HG02884 (cell line): Measurements from ENCODE around the gene IFITM10.

Experiments used
- ATAC-seq: cut with Tn5 transposase; IDR thresholded peaks from one replicate; pipeline ENCODE4 v1.9.1; 2021; ENCODE audit warnings: mild to moderate bottlenecking, moderate library complexity; ENCODE audit not compliant: unreplicated experiment

Gene IFITM10

DNA sequence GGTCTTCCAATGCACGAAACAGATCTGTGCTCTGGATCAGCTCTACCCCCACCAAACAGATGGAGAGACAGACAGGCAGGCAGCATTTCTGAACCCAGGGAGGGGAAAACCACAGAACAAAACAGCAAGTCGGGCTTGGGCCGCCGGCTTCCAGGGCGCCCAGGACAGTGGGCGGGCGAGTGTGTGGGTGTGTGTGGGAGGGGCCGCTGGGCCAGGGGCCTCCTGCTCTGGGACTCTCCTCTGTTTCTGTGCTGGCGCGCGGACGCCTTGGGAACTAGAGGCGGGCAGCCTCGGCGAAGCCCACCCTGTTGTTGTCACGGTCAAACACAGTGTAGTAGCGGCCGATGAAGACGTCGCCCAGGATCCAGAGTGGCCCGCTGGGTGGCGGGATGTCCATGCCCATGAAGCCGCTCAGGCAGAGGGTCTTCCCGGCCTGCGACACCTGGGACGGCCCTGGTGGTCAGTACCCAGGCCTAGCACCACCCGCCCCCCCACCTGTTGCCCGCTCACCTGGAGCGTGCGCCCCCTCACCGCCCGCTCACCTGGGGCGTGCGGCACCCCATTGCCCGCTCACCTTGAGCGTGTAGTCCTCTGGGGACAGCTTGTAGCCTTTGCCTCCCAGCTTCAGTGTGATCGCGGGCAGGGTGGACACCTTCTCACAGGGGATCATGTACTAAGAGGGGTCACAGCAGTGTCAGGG, 3.0 kb upstream of the IFITM10 start:
- ATAC-seq, result no peak

DNA sequence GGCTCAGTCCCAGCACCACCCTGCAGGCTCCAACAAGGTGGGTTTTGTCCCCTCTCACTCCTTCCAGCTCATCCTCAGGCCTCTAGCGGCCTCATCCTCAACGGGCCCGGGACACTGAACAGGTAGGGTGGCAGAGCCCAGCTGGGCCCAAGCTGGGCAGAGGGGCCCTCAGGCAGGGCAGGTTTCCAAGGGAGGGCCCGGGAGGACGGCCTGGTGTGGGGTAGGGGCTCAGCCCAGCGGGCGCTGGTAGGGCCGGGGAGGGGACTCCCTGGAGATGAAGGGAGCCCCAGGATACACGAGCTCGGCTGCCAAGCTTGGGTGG, 2.5 kb upstream of the IFITM10 start:
- ATAC-seq, result no peak

DNA sequence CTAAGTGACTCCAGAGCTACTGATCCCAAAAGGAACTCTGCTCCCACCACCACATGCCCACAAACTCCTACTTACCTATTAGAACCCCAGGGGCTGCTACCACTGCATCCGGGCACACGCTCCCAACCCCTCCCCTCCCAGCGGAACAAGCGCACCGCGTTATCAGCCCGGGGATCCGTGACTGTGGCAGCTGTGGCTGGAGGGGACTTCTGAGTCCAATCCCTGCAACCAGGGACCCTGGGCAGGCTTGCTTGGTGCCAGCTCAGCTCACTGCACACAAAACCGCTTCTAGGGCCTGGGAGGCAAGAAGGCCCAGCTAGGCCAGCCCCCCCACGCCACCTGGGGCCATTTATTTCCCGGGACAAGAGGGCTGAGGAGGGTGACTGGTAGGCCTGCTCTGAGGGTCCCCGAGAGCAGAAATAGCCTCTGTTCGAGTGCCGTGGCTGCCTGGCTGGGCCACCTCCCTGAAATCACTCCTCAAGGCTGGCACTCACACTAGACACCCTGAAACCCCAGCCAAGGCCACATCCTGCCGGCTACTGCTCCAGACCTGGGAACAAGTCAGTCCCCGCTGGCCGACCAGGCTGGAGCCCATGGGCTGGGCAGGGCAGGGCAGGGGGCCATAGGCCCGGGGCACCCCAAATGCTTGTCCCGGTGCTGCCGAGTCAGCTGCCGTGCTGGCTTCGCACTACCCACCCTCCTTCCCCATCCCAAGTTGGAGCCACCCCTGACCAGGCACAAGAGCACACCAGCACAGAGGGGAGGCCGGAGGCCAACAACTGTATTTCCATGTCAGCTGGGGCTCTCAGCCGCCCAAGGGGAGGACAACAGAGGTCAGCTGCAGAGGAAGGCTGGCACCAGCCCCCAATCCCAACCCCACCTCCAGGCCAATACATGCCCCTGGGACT, 1.9 kb upstream of the IFITM10 start:
- ATAC-seq, result no peak

DNA sequence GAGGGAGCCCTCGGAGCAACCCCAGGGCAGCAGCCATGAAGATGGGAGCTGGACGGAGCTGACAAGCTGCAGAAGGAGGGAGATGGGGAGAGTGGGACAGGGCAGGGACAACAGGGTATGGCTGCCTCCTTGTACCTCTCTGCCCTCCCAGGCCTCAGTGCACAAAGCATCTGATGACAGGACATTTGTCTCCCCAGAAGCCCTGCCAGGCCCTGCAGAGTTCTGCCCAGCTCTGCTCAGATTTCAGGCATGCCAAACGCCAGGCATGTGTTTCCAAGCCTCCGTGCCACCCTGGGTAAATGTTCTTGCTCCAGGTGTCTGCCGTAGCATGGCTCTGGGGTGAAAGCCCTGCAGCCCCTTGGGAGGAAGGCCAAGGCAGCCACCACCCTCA, 1.1 kb upstream of the IFITM10 start:
- no peak for ATAC-seq

DNA sequence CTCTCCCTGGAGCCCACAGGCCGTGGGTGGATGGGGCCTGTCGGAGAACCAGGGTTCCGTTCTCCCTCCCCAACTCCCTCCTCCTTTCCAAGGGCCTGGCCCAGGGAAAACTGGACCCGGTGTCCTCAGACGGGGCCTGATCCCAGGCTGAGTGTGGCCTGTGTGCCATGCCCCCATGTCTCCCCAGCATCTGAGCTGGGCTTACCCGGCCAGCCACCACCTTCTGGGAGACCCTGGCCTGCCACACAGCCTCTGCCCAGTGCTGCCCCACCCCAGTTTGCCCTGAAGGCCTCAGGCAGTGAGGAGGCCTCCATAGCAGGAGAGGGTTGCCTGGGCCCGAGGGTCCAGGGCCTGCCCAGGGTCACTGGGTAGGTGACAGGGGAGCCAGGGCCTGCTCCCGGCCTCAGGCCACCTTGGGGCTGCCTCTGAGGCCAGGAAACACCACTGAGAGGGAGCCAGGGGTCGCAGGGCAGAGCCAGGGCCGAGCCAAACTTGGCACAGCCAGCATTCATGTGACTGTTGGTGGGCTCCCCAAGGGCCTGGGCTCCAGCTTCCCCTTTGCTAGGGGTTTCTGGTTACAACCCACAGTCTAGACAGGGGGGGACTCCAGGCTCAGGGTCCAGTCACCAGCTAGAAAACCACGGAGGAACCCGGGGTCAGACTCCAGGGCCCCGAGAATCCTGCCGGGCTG, 590 bp upstream of the IFITM10 start:
- no peak for ATAC-seq

DNA sequence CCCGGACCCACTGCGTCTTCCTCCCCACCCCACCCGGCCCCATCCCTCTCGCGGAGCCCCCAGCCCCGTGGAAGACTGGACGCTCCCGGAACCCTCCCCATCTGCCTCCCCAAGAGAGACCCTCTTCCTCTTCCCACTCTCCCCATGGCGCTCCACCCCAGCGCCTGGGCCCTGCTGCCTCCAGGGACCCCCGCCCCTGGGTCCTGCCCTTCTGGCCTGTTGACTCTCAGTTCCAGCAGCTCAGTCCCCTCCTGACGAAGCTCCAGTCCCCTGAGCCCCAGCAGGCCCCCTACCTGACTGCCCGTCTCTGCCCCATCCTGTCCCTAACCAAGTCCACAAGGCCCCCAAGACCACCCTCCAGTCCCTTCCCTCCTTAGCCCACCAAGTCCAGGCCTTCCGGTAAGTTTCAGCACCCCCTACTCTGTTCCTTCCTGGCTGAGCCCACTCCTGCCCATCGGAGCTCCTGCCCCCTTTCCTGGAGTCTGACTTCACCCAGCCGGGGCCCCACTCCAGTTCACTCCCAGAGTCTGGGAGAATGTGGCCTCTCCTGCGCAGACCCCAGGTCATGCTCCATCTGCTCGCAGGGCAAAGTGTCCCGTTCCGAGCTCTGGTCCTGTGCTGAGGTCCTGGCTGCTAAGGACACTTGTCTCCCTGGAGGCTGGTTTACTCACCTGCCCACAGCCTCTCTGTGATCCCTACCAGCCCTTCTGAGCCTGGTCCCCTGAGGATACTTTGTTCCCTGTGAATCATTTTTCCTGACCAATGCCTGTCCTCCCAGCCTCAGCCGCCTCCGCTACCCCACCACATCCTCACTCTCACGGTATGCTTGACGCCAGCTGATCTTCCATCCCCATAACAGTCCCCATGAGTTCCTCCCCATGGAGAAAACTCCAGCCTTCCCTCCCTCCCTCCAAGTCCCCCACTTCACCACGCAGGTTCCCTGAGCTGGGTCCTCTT, 722 bp downstream of the IFITM10 start:
- no peak for ATAC-seq

DNA sequence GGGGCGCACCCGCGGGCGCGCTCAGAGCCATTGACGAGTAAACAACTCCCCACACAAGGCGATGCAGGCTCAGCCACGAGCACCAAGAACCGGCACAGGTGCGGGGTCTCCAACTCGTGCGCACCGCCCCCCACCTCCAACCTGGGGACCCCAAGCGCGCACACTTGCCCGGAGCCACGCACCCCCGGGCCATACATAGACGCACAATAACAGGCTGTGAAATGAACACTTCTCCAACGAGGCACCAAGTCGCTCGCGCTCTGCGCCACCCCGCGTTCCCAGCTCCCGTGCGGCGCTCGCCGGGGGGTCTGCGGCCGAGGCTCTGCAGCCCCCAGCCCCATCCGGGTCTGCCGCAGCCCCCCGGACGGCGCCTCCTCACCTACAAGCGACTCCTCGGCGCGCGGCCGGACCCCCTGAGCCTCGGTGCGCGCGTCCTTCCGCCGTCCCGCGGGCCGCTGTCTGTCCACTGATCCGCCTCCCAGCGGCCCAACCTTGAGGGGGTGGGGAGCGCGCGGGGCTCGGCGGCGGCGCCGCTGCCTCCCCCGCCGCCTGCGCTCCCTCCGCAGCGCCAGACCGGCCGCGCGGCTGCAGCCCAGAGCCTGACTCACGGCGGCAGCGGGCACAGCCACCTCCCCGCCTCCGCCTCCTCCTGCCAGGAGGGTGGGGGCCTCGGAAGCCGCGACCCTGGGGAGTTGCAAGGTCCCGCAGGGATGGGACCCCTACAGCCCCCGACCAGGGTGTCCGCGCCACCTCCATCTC, 1.6 kb downstream of the IFITM10 start:
- ATAC-seq, result no peak

DNA sequence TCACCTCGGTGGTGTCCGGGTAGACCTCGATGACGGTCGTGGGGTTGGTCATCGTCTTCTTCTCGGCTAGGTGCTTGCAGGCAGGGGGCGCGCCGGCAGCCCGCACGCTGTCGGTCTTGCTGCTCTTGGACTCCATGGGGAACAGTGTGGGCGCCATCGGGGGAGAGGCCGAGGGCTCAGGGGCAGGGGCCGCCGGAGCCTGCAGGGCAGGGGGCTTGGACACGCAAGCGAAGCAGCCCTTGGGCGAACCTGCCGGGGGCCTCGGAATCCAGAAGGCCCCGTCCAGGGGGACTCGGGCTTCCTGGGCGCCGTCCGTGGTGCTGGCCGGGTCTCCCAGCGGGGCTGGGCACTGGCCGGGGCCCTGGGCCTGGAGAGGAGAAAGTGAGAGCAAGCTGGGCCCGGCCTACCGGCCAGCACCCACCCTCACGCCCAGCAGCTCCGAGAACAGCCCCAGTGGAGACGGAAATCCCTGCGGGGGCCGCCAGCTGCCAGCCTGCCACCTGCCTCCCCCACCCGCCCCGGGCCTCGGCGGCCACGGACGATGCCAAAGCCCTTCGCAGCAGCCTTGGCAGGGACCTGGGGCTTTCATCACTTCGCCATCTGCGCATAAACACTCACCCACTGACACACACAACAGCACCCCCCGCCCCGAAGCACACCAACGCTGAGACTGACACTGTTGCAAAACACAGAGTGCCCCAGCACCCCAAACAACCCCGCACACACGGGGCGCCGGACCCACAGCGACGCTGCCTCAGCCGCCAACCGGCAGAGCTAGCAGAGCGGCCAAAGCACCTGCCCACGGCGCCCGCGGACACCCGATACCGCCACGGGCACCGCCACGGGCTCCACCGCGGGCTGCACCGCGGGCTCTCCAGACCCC, 2.4 kb downstream of the IFITM10 start:
- no peak for ATAC-seq

DNA sequence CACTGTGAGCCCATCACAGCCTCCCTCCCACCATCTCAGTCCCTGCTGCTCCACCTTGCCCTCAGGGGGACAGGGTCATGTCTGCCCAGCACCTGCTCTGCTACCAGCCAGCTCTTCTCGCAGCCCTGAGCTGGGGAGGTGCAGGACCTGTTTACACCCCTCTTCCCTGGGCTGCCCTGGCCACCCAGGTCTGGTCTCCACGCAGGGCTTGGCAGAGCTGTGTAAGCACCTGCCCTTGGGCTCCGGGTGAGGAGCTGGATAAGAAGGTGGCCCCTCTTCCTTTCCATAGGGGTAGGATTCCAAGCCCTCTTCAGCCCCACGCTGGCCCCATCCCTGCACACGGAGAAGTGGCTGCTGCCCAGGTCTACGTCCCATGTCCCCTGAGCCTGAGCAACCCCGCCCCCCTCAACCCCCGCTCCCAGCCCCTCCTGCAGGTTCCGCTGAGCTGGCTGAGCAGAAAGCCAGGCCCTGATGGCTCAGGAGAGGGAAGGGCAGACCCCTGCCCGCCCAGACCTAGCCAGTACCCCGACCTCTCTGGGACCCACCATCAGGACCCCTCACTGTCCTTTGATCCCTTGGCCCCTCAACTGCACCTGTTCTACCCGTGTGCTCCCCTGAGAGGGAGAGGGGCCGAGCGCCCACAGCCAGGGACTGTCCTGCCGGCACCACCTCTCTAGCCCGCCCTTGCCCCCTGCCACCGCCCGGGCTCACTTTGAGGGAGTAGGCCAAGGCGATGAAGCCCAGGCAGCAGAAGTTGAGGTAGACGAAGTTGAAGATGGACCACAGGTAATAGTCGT, 3.2 kb downstream of the IFITM10 start:
- no peak for ATAC-seq

DNA sequence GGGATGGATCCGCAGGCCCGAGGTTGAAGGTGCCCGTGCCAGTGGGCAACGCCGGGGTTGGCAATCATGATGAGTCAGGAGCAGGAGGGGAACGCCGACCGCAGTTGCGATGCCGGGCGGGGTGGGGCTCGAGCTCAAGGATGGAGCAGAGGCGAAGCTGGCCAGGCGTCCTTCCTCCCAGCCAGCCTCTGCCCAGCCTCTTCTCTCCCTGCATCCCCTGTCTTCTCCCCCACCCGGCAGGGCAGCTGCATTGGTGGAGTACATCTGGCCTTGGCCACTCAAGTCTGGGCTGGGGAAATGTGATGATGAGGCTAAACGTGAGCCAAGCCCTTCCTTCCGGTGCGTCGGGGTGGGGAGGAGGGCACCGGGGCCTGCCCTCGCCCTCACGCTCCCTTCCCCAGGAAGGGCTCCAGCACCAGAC, 3.9 kb downstream of the IFITM10 start:
- no peak for ATAC-seq

DNA sequence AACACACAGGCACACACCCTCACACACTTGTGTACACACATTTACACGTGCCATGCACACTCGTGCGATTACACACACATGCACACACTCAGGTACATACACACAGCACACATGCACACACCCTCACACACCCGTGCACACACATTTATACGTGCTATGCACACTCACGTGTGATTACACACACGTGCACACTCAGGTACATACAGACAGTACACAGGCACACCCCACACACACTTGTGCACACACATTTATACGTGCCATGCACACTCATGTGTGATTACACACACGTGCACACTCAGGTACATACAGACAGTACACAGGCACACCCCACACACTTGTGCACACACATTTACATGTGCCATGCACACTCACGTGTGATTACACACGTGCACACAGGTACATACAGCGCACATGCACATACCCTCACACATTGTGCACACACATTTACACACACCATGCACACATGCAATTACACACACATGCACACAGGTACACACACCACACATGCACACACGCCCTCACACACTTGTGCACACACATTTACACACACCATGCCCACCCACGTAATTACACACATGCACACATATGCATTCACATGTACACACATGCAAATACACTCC, 4.6 kb downstream of the IFITM10 start:
- no peak for ATAC-seq

DNA sequence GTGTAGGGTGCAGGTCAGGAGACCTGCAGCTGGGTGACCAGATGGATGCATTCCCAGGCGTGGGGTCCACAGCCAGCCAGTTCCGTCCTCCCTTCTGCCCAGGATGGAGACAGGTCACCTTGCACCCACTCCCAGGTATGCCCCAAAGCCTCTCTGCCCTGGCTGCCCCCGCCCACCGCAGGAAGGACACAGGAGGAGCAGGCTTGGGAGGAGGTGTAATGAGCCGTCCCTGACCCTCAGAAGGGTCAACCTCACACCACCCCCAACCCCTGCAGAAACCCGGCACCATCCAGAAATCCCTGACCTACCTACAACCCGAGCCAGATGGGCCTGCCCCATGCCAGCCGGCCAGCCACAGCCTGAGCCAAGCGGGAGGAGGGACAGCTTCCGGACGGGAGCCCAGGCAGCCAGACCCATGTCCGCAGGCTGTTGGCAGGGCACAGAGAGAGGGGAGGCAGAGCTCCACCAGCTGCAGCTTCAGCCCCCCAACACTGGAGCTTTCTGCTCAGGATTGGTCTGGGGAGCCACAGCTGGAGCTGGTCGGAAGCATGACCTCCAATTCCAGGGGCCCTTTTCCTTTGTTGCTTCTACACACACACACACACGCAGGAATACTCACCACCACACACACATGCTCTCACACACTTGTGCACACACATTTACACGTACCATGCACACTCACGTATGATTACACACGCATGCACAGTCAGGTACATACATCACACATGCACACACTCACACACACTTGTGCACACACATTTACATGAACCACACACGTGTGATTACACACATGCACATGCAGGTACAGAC, 5.3 kb downstream of the IFITM10 start:
- no peak for ATAC-seq

DNA sequence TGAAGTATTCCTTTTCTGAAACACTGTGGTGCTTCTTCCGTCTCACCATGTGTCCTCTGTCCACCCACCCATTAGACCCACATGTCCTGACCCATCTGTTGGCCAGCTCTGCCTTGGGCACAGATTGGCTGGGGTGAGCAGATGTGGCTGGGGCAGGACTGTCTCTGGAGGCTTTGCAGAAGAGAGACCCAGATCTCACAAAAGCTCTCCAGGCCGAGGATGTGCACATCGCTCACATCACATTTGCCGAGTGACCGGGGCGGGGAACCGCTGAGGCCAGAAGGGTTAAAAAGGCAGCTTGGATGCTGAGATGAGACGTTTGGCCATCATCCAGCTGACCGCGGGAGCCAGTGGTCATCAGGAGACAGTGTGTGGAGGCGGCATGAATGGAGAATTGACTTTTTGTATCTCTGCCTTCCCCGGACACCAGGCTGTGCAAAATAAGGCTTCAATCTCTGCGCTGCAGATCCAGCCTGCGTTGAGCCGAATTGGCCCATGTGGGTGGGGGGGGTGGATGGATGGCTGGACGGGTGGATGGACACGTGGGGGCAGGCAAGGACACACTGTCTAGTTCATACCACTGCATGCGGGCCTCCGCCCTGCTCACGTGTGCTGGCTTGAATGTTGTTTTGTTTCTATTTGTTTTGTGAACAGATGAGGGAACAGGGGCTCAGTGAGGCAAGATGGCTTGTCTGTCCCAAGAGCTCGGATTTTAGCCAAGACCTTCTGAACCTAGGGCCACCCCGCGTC, 6.1 kb downstream of the IFITM10 start:
- no peak for ATAC-seq

DNA sequence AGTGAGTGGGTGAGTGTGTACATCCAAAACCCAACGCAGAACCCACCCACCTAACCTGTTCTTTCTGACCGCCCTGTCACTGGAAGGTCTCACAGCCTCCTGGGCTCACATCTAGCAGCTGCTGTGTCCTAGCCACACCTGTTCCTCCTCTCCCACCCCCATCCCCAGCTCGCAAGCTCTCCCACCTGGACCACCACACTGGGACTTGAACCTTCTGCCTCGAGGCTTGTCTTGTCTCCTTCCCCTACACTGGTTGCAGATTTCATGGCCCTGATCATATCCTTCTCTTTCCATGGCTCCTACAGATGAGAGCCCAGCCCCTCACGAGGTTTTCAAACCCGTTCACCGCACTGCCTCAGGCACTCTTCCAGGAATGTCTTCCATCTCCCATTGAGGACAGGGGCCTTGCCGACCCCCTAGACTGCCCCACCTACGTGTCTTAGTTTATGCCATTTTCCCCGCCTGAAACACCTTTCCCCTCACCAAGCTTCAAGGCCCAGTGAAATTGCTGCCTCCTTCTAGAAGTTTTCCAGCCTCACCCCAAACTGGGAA, 6.7 kb downstream of the IFITM10 start:
- no peak for ATAC-seq

DNA sequence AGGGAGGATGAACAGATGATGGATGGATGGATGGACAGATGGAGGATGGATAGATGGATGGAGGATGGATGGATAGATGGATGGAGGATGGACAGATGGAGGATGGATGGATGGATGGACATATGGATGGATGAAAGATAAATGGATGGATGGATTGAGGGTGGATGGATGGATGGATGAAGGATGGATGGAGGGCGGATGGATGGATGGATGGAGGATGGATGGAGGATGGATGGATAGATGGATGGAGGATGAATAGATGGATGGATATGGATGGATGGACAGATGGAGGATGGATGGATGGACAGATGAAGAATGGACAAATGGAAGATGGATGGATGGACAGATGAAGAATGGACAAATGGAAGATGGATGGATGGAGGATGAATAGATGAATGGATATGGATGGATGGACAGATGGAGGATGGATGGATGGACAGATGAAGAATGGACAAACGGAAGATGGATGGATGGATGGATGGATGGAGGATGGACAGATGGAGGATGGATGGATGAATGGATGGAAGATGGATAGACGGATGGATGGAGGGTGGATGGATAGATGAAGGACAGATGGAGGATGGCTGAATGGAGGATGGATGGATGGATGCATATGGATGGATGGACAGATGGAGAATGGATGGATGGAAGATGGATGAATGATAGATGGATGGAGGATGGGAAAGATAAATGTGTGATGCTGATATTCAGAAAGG, 7.4 kb downstream of the IFITM10 start:
- no peak for ATAC-seq
